ENCODE measurements around the gene NEGR1. TPM values are rescaled to one million over a fixed set of nuclear protein-coding genes. Genes with fewer than 3 reads are reported as not detected.

NEGR1 gene
- total RNA-seq, 2 experiments from 2014 or later: not detected

- ChIA-PET POLR2A (no interaction called here), CTCF (no interaction called here)
- H3K27me3 Mint-ChIP-seq: no peaks in the 10 kb centered on the region
- no peak for ATAC-seq
- H3K9me3 Mint-ChIP-seq: no peaks in the 10 kb centered on the region
- intact Hi-C loops (cut with micrococcal nuclease): no loop called here
- DNase-seq: no peak
- H3K27ac Mint-ChIP-seq: no peak overlapping the region
- no peak for TF ChIP-seq CTCF (IDR thresholded peaks at IDR 0.05)
- no peak overlapping the region for H3K4me3 Mint-ChIP-seq
- peaks cover 4% of the 10 kb centered on the region for H3K4me1 Mint-ChIP-seq (ENCODE audit: low read depth)
- no peaks in the 10 kb centered on the region for H3K36me3 Mint-ChIP-seq (ENCODE audit: low read depth)
Observed at GRCh38 chr1:71781450-71781849, 500.9 kb downstream of the NEGR1 start.

- intact Hi-C loops (cut with micrococcal nuclease): no loop called here
- Mint-ChIP-seq H3K27ac (no peak overlapping the region), H3K9me3 (no peaks in the 10 kb centered on the region), H3K36me3 (ENCODE audit: low read depth) (no peaks in the 10 kb centered on the region), H3K4me1 (ENCODE audit: low read depth) (peaks cover 4% of the 10 kb centered on the region), H3K27me3 (no peaks in the 10 kb centered on the region), H3K4me3 (no peak overlapping the region)
- ATAC-seq: peak; percentile 64
- DNase-seq: peak; percentile 22
- ChIA-PET POLR2A (no interaction called here), CTCF (no interaction called here)
- TF ChIP-seq CTCF (IDR thresholded peaks at IDR 0.05): no peak
Observed at GRCh38 chr1:71780681-71781080, 501.7 kb downstream of the NEGR1 start.

- H3K9me3 Mint-ChIP-seq: no peaks in the 10 kb centered on the region
- TF ChIP-seq CTCF (IDR thresholded peaks at IDR 0.05): no peak
- H3K27me3 Mint-ChIP-seq: no peaks in the 10 kb centered on the region
- no peaks in the 10 kb centered on the region for H3K36me3 Mint-ChIP-seq (ENCODE audit: low read depth)
- H3K4me3 Mint-ChIP-seq: no peak overlapping the region
- ChIA-PET POLR2A (no interaction called here), CTCF (no interaction called here)
- DNase-seq: no peak
- intact Hi-C loops (cut with micrococcal nuclease): no loop called here
- ATAC-seq: no peak
- H3K27ac Mint-ChIP-seq: no peak overlapping the region
- H3K4me1 Mint-ChIP-seq (ENCODE audit: low read depth): peaks cover 4% of the 10 kb centered on the region
Observed at GRCh38 chr1:71778940-71779339, 503.4 kb downstream of the NEGR1 start.

- ATAC-seq (no peak), DNase-seq (no peak)
- CTCF ChIA-PET: no interaction called here
- POLR2A ChIA-PET: no interaction called here
- intact Hi-C loops (cut with micrococcal nuclease): no loop called here
- Mint-ChIP-seq H3K9me3 (no peaks in the 10 kb centered on the region), H3K4me3 (no peak overlapping the region), H3K27me3 (no peaks in the 10 kb centered on the region), H3K4me1 (ENCODE audit: low read depth) (peaks cover 4% of the 10 kb centered on the region), H3K27ac (no peak overlapping the region), H3K36me3 (ENCODE audit: low read depth) (no peaks in the 10 kb centered on the region)
- no peak for TF ChIP-seq CTCF (IDR thresholded peaks at IDR 0.05)
Observed at GRCh38 chr1:71777094-71777493, 505.2 kb downstream of the NEGR1 start.

GRCh38 chr1:71774705-71775104 is 507.6 kb downstream of the NEGR1 start:
- Mint-ChIP-seq H3K27me3 (no peaks in the 10 kb centered on the region), H3K36me3 (ENCODE audit: low read depth) (no peaks in the 10 kb centered on the region), H3K4me3 (no peak overlapping the region), H3K9me3 (no peaks in the 10 kb centered on the region), H3K4me1 (ENCODE audit: low read depth) (no peaks in the 10 kb centered on the region), H3K27ac (peak overlapping the region; percentile 22)
- TF ChIP-seq CTCF (IDR thresholded peaks at IDR 0.05): no peak
- DNase-seq (no peak), ATAC-seq (no peak)
- intact Hi-C loops (cut with micrococcal nuclease): no loop called here
- CTCF ChIA-PET: no interaction called here
- POLR2A ChIA-PET: no interaction called here
